ENCODE data around the gene TMEM131L. TPM values are rescaled to one million over a fixed set of nuclear protein-coding genes. Genes with fewer than 3 reads are reported as not detected.

The TMEM131L gene
- total RNA-seq, 1 donor from 2014 or later = 60.2 TPM

- Mint-ChIP-seq H3K27ac (ENCODE audit: unreplicated experiment) (peak overlapping the region; percentile 21), H3K36me3 (ENCODE audit: unreplicated experiment) (no peaks in the 10 kb centered on the region), H3K9me3 (ENCODE audit: unreplicated experiment) (peaks cover 9% of the 10 kb centered on the region), H3K4me1 (ENCODE audit: low read depth, unreplicated experiment) (peaks cover 50% of the 10 kb centered on the region), H3K4me3 (ENCODE audit: unreplicated experiment) (no peak overlapping the region), H3K27me3 (ENCODE audit: unreplicated experiment) (peaks cover 10% of the 10 kb centered on the region)
- no peak for DNase-seq
- TF ChIP-seq, protein P1, sequence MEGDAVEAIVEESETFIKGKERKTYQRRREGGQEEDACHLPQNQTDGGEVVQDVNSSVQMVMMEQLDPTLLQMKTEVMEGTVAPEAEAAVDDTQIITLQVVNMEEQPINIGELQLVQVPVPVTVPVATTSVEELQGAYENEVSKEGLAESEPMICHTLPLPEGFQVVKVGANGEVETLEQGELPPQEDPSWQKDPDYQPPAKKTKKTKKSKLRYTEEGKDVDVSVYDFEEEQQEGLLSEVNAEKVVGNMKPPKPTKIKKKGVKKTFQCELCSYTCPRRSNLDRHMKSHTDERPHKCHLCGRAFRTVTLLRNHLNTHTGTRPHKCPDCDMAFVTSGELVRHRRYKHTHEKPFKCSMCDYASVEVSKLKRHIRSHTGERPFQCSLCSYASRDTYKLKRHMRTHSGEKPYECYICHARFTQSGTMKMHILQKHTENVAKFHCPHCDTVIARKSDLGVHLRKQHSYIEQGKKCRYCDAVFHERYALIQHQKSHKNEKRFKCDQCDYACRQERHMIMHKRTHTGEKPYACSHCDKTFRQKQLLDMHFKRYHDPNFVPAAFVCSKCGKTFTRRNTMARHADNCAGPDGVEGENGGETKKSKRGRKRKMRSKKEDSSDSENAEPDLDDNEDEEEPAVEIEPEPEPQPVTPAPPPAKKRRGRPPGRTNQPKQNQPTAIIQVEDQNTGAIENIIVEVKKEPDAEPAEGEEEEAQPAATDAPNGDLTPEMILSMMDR (IDR thresholded peaks at IDR 0.05; ENCODE audit: partially characterized antibody, unreplicated experiment) = no peak
These were observed 52.7 kb downstream of the TMEM131L start for GRCh38 chr4:153518637-153519389.

DNA sequence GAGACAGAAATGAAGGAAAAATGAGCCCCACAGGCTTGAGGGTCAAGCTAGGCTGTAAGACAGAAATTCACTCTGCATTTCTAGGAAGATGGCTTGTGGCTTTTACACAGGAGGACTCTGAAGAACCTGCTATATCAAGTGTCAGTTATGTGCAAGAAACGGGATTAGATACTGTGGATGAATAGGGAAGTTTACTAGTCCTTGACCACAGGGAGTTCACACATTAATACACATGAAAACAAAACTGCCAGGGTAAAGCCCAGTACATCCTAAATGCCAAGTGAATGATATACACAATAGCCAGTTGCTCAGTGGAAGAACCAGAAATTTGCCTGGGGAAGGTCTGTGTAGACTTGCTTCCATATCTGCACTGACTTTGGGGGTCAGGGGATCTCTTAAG, 53.5 kb downstream of the TMEM131L start:
- H3K9me3 Mint-ChIP-seq (ENCODE audit: unreplicated experiment) = peaks cover 9% of the 10 kb centered on the region
- H3K36me3 Mint-ChIP-seq (ENCODE audit: unreplicated experiment) = no peaks in the 10 kb centered on the region
- peak overlapping the region; percentile 21 for H3K4me3 Mint-ChIP-seq (ENCODE audit: unreplicated experiment)
- no peak for DNase-seq
- peaks cover 10% of the 10 kb centered on the region for H3K27me3 Mint-ChIP-seq (ENCODE audit: unreplicated experiment)
- H3K27ac Mint-ChIP-seq (ENCODE audit: unreplicated experiment) = no peak overlapping the region
- TF ChIP-seq, protein P1 (IDR thresholded peaks at IDR 0.05; ENCODE audit: partially characterized antibody, unreplicated experiment) = no peak
- H3K4me1 Mint-ChIP-seq (ENCODE audit: low read depth, unreplicated experiment) = peaks cover 56% of the 10 kb centered on the region

- peaks cover 8% of the 10 kb centered on the region for H3K9me3 Mint-ChIP-seq (ENCODE audit: unreplicated experiment)
- no peaks in the 10 kb centered on the region for H3K36me3 Mint-ChIP-seq (ENCODE audit: unreplicated experiment)
- peak overlapping the region; percentile 85 for H3K27ac Mint-ChIP-seq (ENCODE audit: unreplicated experiment)
- H3K27me3 Mint-ChIP-seq (ENCODE audit: unreplicated experiment) = peaks cover 10% of the 10 kb centered on the region
- no peak overlapping the region for H3K4me3 Mint-ChIP-seq (ENCODE audit: unreplicated experiment)
- TF ChIP-seq, protein P1 (IDR thresholded peaks at IDR 0.05; ENCODE audit: partially characterized antibody, unreplicated experiment) = no peak
- DNase-seq = no peak
- peaks cover 58% of the 10 kb centered on the region for H3K4me1 Mint-ChIP-seq (ENCODE audit: low read depth, unreplicated experiment)
These were observed 54.1 kb downstream of the TMEM131L start for GRCh38 chr4:153520227-153520626.

- Mint-ChIP-seq H3K4me1 (ENCODE audit: low read depth, unreplicated experiment) (peaks cover 56% of the 10 kb centered on the region), H3K9me3 (ENCODE audit: unreplicated experiment) (peaks cover 8% of the 10 kb centered on the region), H3K4me3 (ENCODE audit: unreplicated experiment) (peak overlapping the region; percentile 17), H3K27ac (ENCODE audit: unreplicated experiment) (peak overlapping the region; percentile 85), H3K27me3 (ENCODE audit: unreplicated experiment) (peaks cover 10% of the 10 kb centered on the region), H3K36me3 (ENCODE audit: unreplicated experiment) (no peaks in the 10 kb centered on the region)
- TF ChIP-seq, protein P1 (IDR thresholded peaks at IDR 0.05; ENCODE audit: partially characterized antibody, unreplicated experiment) = no peak
- DNase-seq = peak; percentile 69
These were observed 54.7 kb downstream of the TMEM131L start for GRCh38 chr4:153520801-153521329.

- DNase-seq = no peak
- peaks cover 8% of the 10 kb centered on the region for H3K9me3 Mint-ChIP-seq (ENCODE audit: unreplicated experiment)
- H3K36me3 Mint-ChIP-seq (ENCODE audit: unreplicated experiment) = no peaks in the 10 kb centered on the region
- H3K4me1 Mint-ChIP-seq (ENCODE audit: low read depth, unreplicated experiment) = peaks cover 56% of the 10 kb centered on the region
- TF ChIP-seq, protein P1 (IDR thresholded peaks at IDR 0.05; ENCODE audit: partially characterized antibody, unreplicated experiment) = no peak
- H3K4me3 Mint-ChIP-seq (ENCODE audit: unreplicated experiment) = peak overlapping the region; percentile 3
- H3K27me3 Mint-ChIP-seq (ENCODE audit: unreplicated experiment) = peaks cover 10% of the 10 kb centered on the region
- H3K27ac Mint-ChIP-seq (ENCODE audit: unreplicated experiment) = peak overlapping the region; percentile 85
These were observed 55.3 kb downstream of the TMEM131L start for GRCh38 chr4:153521478-153521877.
